NCI-H2227 (cell line): Measurements from ENCODE around the gene ZBTB45.
A peak's percentile ranks its signal among the peaks of the same experiment; 100 is the strongest.
"Not testable (repeated sequence)": the region's sequence is repeated elsewhere in the genome, so short reads cannot be mapped to it uniquely, and the experiment has no call there.

Source experiments
- DNase-seq: peaks from one replicate; lab custom pipeline; 2025; ENCODE audit not compliant: unreplicated experiment; lab: John Stamatoyannopoulos, UW

Gene ZBTB45

GRCh38 chr19:58510084-58510862 is 9.3 kb downstream of the ZBTB45 start:
- DNase-seq: no peak

- DNase-seq: no peak
Observed at GRCh38 chr19:58509731-58510083, 9.9 kb downstream of the ZBTB45 start.

- not testable (repeated sequence) for DNase-seq
Observed at GRCh38 chr19:58507602-58508223, 11.9 kb downstream of the ZBTB45 start.

- no peak for DNase-seq
Observed at GRCh38 chr19:58500242-58500641, 19.4 kb downstream of the ZBTB45 start.

- DNase-seq: peak; percentile 100
Observed at GRCh38 chr19:58499021-58499927, 20.3 kb downstream of the ZBTB45 start.

- DNase-seq: no peak
Observed at GRCh38 chr19:58498316-58499020, 21.1 kb downstream of the ZBTB45 start.

- DNase-seq: no peak
Observed at GRCh38 chr19:58497634-58498170, 21.9 kb downstream of the ZBTB45 start.

- no peak for DNase-seq
Observed at GRCh38 chr19:58492265-58492664, 27.3 kb downstream of the ZBTB45 start.

GRCh38 chr19:58491393-58491792 is 28.2 kb downstream of the ZBTB45 start:
- no peak for DNase-seq

GRCh38 chr19:58484349-58484748 is 35.3 kb downstream of the ZBTB45 start:
- not testable (repeated sequence) for DNase-seq

- no peak for DNase-seq
Observed at GRCh38 chr19:58483776-58484175, 35.8 kb downstream of the ZBTB45 start.

GRCh38 chr19:58482372-58482771 is 37.2 kb downstream of the ZBTB45 start:
- no peak for DNase-seq

- DNase-seq: no peak
Observed at GRCh38 chr19:58480831-58481230, 38.8 kb downstream of the ZBTB45 start.

GRCh38 chr19:58480481-58480830 is 39.2 kb downstream of the ZBTB45 start:
- no peak for DNase-seq

GRCh38 chr19:58479736-58480480 is 39.7 kb downstream of the ZBTB45 start:
- no peak for DNase-seq

- DNase-seq: no peak
Observed at GRCh38 chr19:58479303-58479702, 40.3 kb downstream of the ZBTB45 start.

GRCh38 chr19:58477871-58478270 is 41.7 kb downstream of the ZBTB45 start:
- no peak for DNase-seq

- DNase-seq: no peak
Observed at GRCh38 chr19:58477130-58477529, 42.5 kb downstream of the ZBTB45 start.

GRCh38 chr19:58476498-58477015 is 43.1 kb downstream of the ZBTB45 start:
- peak; percentile 83 for DNase-seq
